NB4 (cell line): ENCODE results near the gene GPSM1.

Source experiments
- DNase-seq: peaks from one replicate; pipeline ENCODE4 v3.0.0; 2010; ENCODE audit warnings: low read depth
- H3K4me3 ChIP-seq: one replicate; pipeline ENCODE4 v1.5.1; 2011; ENCODE audit warnings: mild to moderate bottlenecking, low read depth, low read length, moderate library complexity
- CTCF ChIP-seq: IDR thresholded peaks from one replicate; pipeline ENCODE4 v1.5.1; 2012; ENCODE audit warnings: low read depth, low read length
- MAX ChIP-seq: IDR thresholded peaks from 2 replicates; pipeline ENCODE4 v1.6.1; 2011; ENCODE audit warnings: low read depth, low read length
- MYC ChIP-seq: IDR thresholded peaks from 2 replicates; pipeline ENCODE4 v1.6.1; 2011; ENCODE audit warnings: low read depth, low read length
- POLR2A ChIP-seq: IDR thresholded peaks from 2 replicates; pipeline ENCODE4 v1.6.1; 2011; ENCODE audit warnings: mild to moderate bottlenecking; ENCODE audit not compliant: insufficient read length; ENCODE audit errors: extremely low read depth

Gene GPSM1

GRCh38 chr9:136363949-136364748 lies 36.8 kb downstream of the GPSM1 start:
- TF ChIP-seq CTCF (no peak), MYC (no peak; the same call in 1 of the 2 replicates), POLR2A (peak; percentile 43), MAX (no peak)
- peak; percentile 88 for DNase-seq
- H3K4me3 ChIP-seq: peak overlapping the region; percentile 41

- peak; percentile 70 for DNase-seq
- peak overlapping the region; percentile 32 for H3K4me3 ChIP-seq
- no peak for TF ChIP-seq CTCF
These were observed 37.8 kb downstream of the GPSM1 start for GRCh38 chr9:136364942-136365774.

- no peak overlapping the region for H3K4me3 ChIP-seq
- TF ChIP-seq POLR2A (no peak), CTCF (no peak), MAX (no peak), MYC (no peak)
- peak; percentile 51 for DNase-seq
These were observed 38.5 kb downstream of the GPSM1 start for GRCh38 chr9:136365775-136366222.

GRCh38 chr9:136366826-136367225 lies 39.5 kb downstream of the GPSM1 start:
- TF ChIP-seq CTCF (no peak), MAX (no peak), POLR2A (no peak), MYC (no peak)
- DNase-seq: no peak
- H3K4me3 ChIP-seq: no peak overlapping the region

GRCh38 chr9:136367296-136368145 lies 40.2 kb downstream of the GPSM1 start:
- TF ChIP-seq CTCF (no peak), POLR2A (no peak), MYC (no peak), MAX (no peak)

More at GRCh38 chr9:136367296-136368145, 40.2 kb downstream of the GPSM1 start:
- DNase-seq: no peak
- H3K4me3 ChIP-seq: no peak overlapping the region
